GM19035 (cell line): ENCODE results near the gene JAM2.

Source experiments
- ATAC-seq: cut with Tn5 transposase; IDR thresholded peaks from one replicate; pipeline ENCODE4 v1.9.1; 2021; ENCODE audit not compliant: unreplicated experiment

JAM2 gene

DNA sequence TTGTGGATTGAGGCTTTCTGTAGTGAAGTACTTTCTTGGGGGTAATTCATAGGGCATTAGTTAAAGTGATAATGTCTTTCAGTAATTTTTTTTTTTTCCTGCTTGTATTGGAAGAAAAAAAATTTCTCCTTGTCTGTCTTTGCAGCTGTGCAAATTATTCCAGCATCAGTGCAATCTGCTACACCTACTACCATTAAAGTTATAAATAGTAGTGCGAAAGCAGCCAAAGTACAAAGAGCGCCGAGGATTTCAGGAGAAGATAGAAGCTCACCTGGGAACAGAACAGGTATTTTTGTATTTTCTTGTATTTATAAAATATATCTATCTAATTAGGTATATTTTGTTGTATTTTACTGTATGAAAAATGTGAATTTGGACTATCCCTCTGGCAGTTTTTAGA is 125.0 kb downstream of the JAM2 start:
- no peak for ATAC-seq
